Mucosa of descending colon (tissue), 3 donors: ENCODE data around the gene CTBP1. TPM values are rescaled to one million over a fixed set of nuclear protein-coding genes. Genes with fewer than 3 reads are reported as not detected.

ENCODE experiments used
- ATAC-seq: fragments of 200-7000 bp; cut with Tn5 transposase; one replicate; pipeline ENCODE4 v1.9.1; 2020; ENCODE audit warnings: mild to moderate bottlenecking, moderate library complexity
- DNase-seq, 3 donors: peaks; one replicate each; pipeline ENCODE4 v3.0.0-alpha.2; 2020
- H3K36me3 ChIP-seq: fragments of 200-600 bp; one replicate; pipeline ENCODE4 v1.8.0; 2021; ENCODE audit warnings: low read depth, mild to moderate bottlenecking
- H3K4me1 ChIP-seq: fragments of 200-600 bp; one replicate; pipeline ENCODE4 v1.8.0; 2021; ENCODE audit warnings: low read depth, mild to moderate bottlenecking
- H3K4me3 ChIP-seq: fragments of 200-600 bp; one replicate; pipeline ENCODE4 v1.8.0; 2021; ENCODE audit warnings: mild to moderate bottlenecking
- H3K9me3 ChIP-seq: fragments of 200-600 bp; one replicate; pipeline ENCODE4 v1.8.0; 2021; ENCODE audit warnings: mild to moderate bottlenecking
- CTCF ChIP-seq: fragments of 200-600 bp; IDR thresholded peaks from one replicate; pipeline ENCODE4 v1.8.0; 2022; ENCODE audit warnings: antibody characterized with exemption, mild to moderate bottlenecking
- intact Hi-C, 2 donors: fragments of 100-400 bp; cut with DNase I in 1 of 2; cut with micrococcal nuclease in 1 of 2; formaldehyde crosslinking; loops; one replicate each; pipeline versions ENCODE4 v1.11.0 to v1.11.1; 2022; cut with DNase I, micrococcal nuclease
- total RNA-seq, 3 donors: library from RNA; stranded (reverse); fragmentation: NEBNext Ultra II Directional in 2 of 3; extraction: Animal tissue kit (Norgen Biotek cat#: 25700) in 2 of 3; gene quantifications; one replicate each; pipeline versions ENCODE4 v1.2.1 to v1.2.4, GENCODE V29; 2021 to 2023
- donor health status: DM: no; HTN: no; CAD: no; lungs with moderate emphysema.
- donor health status: DM: no; HTN: no; CAD: no.
- donor health status: DM: no; HTN: yes; CAD: no.

Gene CTBP1
- total RNA-seq, 3 donors from 2014 or later, result 151 to 188 (median 168) TPM

DNA sequence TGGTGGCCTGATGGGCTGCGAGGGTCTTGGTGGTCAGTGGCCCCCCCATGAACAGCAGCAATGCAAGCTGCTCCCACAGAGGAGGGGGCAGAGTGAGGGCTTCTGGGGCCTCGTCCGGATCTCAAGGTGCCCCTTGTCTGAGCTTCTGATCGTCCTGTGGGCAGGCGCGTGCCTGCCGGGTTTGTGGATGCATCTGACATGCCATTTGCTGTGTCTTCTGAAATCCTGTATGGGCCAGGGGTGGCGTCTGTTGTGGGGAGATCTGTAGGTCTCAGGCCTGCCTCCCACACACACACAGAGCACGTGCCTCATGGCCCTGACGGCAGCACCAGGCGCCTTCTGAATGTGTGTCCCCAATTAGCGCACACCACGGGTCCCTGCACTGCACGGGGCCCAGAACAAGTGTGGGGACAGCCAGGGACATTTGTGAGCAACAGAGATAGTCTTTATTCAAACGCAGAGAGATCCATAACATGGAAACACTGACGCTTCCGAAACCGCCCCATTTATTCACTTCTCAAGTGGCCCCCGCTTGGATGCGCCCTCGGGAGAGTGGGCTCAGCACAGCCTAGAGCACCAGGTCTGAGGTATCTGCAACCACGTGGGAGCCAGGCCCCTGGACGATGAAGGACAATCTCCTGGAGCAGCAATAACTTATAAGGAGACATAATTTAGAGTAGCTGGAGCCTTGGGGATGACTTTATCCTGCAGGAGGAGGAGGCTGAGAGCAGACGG lies 82.3 kb downstream of the CTBP1 start:
- Histone ChIP-seq H3K36me3 (no peaks in the 10 kb centered on the region), H3K9me3 (no peaks in the 10 kb centered on the region), H3K4me1 (peaks cover 17% of the 10 kb centered on the region), H3K4me3 (no peak overlapping the region)
- peak in 1 of 3 donors; percentile 46 for DNase-seq
- intact Hi-C loops, result loop anchor here (10.0 kb wide), 2 partner anchors 88 to 98 kb away; no protein-coding TSS in a partner anchor
- no peak for ATAC-seq
- no peak for TF ChIP-seq CTCF

DNA sequence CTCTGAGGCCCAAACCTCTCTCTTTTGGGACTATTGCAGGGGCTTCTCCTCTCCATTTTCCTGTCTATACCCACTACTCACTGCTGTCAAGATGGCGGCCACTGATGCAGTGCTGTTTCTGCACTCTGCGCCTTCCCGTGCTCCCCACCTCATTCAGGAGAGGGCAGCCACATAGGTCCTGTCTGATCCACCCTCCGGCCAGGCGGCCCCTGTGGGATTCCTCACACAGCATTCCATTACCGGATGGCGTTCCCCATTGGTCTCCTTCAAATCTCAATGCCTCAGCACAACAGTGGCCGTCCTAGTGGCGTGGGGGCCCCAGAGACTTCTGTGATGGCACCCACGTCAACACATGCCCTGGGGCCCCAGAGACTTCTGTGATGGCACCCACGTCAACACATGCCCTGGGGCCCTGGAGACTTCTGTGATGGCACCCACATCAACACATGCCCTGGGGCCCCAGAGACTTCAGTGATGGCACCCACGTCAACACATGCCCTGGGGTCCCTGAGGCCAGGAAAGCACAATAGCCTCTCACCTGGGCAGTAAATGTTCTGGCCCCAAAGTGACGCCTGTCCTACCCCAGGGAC lies 83.9 kb downstream of the CTBP1 start:
- H3K36me3 ChIP-seq, result no peaks in the 10 kb centered on the region
- DNase-seq, result no peak
- no peak overlapping the region for H3K4me3 ChIP-seq
- peaks cover 4% of the 10 kb centered on the region for H3K4me1 ChIP-seq
- TF ChIP-seq CTCF, result no peak
- ATAC-seq, result no peak
- intact Hi-C loops, result loop anchor here (10.0 kb wide), 2 partner anchors 90 to 100 kb away; no protein-coding TSS in a partner anchor
- H3K9me3 ChIP-seq, result no peaks in the 10 kb centered on the region

DNA sequence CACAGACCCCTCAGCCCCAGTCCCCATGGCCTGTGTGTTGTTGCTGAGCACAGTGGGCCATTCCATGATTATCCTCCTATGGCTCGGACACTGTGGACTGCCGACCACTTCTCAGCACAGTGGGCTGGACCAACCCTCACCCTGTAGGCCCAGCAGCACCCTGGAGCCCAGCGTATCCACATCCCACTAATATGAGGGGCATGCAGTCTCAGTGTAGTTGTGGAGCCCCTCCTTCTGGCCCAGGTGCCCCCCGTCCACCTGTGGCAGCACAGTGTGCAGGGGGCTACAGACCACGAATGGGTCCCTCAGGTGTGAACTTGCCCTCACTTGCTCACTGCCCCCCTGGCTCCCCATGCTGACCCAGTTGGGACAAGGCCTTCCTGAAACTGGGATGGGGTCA lies 84.5 kb downstream of the CTBP1 start:
- no peak for TF ChIP-seq CTCF
- intact Hi-C loops, result loop anchor here (10.0 kb wide), 2 partner anchors 90 to 100 kb away; no protein-coding TSS in a partner anchor
- Histone ChIP-seq H3K4me1 (peaks cover 4% of the 10 kb centered on the region), H3K4me3 (no peak overlapping the region), H3K36me3 (no peaks in the 10 kb centered on the region), H3K9me3 (no peaks in the 10 kb centered on the region)
- ATAC-seq, result no peak
- peak in 1 of 3 donors; percentile 36 for DNase-seq

GRCh38 chr4:1164040-1164439 lies 84.9 kb downstream of the CTBP1 start:
- intact Hi-C loops, result loop anchor here (10.0 kb wide), 2 partner anchors 91 to 101 kb away; no protein-coding TSS in a partner anchor
- no peak for ATAC-seq
- Histone ChIP-seq H3K36me3 (no peaks in the 10 kb centered on the region), H3K9me3 (no peaks in the 10 kb centered on the region), H3K4me3 (no peak overlapping the region), H3K4me1 (peaks cover 4% of the 10 kb centered on the region)
- no peak for DNase-seq
- no peak for TF ChIP-seq CTCF

Other genes starting within 250 kb of the CTBP1 start
- gene FGFRL1, start 237.5 kb downstream of the CTBP1 start, total RNA-seq, result 10 to 100 TPM; 14.7 to 19.3 (median 16.9) TPM
- 1 to 10 TPM; 2.3 to 4.9 (median 3.9) TPM for gene RNF212, start 135.6 kb downstream of the CTBP1 start, total RNA-seq
- 10 to 100 TPM; 19.6 to 42.1 (median 41.4) TPM for gene SPON2, start 76.5 kb downstream of the CTBP1 start, total RNA-seq
- 100 to 1,000 TPM in 1 of 3 donors, 10 to 100 TPM in 2; 75.5 to 112 (median 98.4) TPM for gene MAEA, start 40.8 kb upstream of the CTBP1 start, total RNA-seq
- 10 to 100 TPM; 31.7 to 39.9 (median 36.8) TPM for gene UVSSA, start 98.1 kb upstream of the CTBP1 start, total RNA-seq
- not detected for gene NKX1-1, start 157.3 kb upstream of the CTBP1 start, total RNA-seq